Measurements from ENCODE around the gene AFG3L2.
"Not testable (repeated sequence)": the region's sequence is repeated elsewhere in the genome, so short reads cannot be mapped to it uniquely, and the experiment has no call there.

Gene AFG3L2

GRCh38 chr18:12376754-12377555 is at the start of gene AFG3L2:
TSS of gene AFG3L2 (minus strand) at chr18:12377227. CDS start at chr18:12377082, 145 bp downstream.
- DNase-seq (ENCODE audit: low spot score): peak; percentile 100

DNA sequence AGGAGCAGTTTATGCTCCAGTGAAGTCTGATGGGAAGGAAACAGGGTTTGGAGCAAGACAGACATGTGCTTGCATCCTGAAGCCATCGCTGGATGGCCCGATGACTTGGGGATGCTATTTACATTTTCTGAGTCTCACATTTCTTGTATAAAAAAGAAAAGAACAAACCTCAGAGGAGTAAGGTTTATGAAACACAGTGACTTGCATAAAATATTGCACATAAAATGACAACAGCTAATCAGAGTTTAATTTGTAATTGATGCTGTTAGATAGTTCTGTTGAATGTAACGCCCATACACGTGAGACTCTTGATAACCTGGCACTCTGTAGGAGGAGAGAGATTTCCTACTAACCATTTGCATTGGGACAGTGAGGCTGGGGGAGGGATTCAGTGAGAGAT is 47.2 kb upstream of the AFG3L2 start:
- DNase-seq (ENCODE audit: low spot score): no peak

GRCh38 chr18:12423820-12424219 is 46.8 kb upstream of the AFG3L2 start:
- DNase-seq (ENCODE audit: low spot score): no peak

GRCh38 chr18:12423393-12423792 is 46.4 kb upstream of the AFG3L2 start:
- no peak for DNase-seq (ENCODE audit: low spot score)

DNA sequence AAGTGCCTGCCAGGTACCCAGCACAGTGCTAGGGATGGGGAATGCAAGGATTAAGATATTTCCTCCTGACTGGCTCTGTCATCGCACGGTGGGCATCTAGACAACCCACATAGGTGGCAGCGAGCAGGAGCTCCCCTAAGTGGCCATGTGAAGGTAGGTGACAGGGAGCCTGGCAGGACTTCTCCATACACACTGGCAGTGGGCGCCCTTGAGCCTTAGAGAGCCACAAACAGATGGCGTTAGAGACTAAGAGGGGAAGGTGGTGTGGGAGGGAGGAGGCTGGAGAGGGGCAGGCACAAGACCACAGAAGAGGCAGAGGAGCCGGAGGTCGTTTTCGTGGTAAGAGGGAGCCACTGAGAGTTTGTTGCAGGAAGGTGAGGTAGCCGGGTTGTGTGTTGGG is 45.9 kb upstream of the AFG3L2 start:
- no peak for DNase-seq (ENCODE audit: low spot score)

- no peak for DNase-seq (ENCODE audit: low spot score)
These were observed 44.7 kb upstream of the AFG3L2 start for GRCh38 chr18:12421732-12422131.

GRCh38 chr18:12420821-12421421 is 43.9 kb upstream of the AFG3L2 start:
- DNase-seq (ENCODE audit: low spot score): peak; percentile 72

GRCh38 chr18:12417687-12418086 is 40.7 kb upstream of the AFG3L2 start:
- no peak for DNase-seq (ENCODE audit: low spot score)

GRCh38 chr18:12416098-12416729 is 39.2 kb upstream of the AFG3L2 start:
- no peak for DNase-seq (ENCODE audit: low spot score)

GRCh38 chr18:12411456-12411855 is 34.4 kb upstream of the AFG3L2 start:
- no peak for DNase-seq (ENCODE audit: low spot score)

- not testable (repeated sequence) for DNase-seq (ENCODE audit: low spot score)
These were observed 33.7 kb upstream of the AFG3L2 start for GRCh38 chr18:12410747-12411146.

DNA sequence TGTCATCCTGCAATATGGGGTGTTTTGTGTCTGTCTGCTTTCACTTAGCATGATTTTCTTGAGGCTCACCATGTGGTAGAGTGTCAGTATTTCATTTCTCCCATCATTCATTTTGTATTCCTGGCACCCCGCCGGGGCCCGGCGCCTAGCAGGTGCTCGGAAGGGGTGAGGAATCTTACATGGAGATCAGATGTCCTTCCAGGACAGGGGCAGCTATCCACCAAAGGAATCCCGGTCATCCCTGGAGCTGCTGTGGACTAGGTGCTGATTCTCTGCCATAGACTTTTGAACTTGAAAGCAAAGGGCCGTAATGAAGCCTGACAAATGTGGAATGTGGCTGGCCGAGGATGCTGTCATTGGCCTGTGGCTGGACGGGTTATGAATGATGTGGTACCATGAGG is 33.1 kb upstream of the AFG3L2 start:
- no peak for DNase-seq (ENCODE audit: low spot score)

DNA sequence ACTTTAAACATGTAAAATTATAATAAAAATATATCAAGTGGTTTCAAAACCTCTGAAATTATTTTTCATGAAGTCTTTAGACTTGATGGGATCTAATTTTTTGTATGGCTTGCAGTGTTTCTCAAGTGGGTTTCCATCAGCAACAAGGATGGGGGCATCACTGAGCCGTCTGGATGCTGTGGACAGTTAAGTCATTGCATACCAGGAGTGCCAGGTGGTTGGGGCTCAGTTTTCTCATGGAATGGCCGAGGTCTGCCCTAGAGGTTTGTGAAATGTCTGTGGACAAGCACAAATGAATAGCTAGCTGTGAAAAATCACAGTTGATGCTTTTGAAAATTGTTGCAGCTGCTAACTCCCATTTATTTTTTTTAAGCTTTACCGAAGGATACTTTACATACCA is 32.4 kb upstream of the AFG3L2 start:
- DNase-seq (ENCODE audit: low spot score): no peak

GRCh38 chr18:12408247-12408869 is 31.3 kb upstream of the AFG3L2 start:
- no peak for DNase-seq (ENCODE audit: low spot score)

GRCh38 chr18:12406371-12407111 is 29.5 kb upstream of the AFG3L2 start:
- no peak for DNase-seq (ENCODE audit: low spot score)

- DNase-seq (ENCODE audit: low spot score): no peak
These were observed 28.0 kb upstream of the AFG3L2 start for GRCh38 chr18:12405066-12405465.

- no peak for DNase-seq (ENCODE audit: low spot score)
These were observed 26.8 kb upstream of the AFG3L2 start for GRCh38 chr18:12403601-12404506.

DNA sequence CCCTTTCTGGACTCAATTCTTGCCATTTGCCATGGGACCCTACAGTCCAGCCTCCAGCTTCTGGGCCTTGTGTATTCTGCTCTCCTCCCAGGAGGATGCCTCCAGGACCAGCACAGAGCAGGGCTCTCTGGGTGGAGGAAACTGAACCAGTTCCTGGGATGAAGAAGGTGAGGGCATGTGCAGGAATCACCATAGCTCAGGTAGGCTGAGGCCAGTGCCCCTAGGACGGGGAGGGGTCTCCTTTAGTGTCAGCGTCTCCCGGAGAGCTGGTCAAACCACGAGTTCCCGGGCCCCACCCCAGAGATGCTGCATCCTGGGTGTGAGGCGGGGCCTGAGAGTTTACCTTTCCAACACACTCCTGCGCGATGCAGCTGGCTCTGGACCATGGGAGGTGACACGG is 24.9 kb upstream of the AFG3L2 start:
- DNase-seq (ENCODE audit: low spot score): no peak

DNA sequence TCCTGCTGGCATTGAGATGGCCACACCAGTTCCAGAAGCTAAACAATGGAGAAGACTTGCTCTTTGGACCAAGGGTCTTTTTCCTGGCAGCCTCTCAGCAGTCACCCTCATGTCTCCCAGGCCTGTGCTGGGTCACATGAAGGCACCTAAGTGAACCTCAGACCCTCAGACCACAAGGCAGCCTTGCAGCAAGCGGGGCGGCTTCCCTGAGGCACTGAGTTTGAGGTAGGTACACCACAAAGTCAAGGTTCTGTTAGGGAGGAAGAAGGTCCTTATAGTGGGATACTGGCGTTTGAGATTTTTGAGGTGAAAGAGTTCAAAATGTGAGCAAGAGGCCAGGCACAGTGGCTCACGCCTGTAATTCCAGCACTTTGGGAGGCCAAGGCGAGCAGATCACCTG is 22.2 kb upstream of the AFG3L2 start:
- DNase-seq (ENCODE audit: low spot score): no peak

GRCh38 chr18:12398625-12399024 is 21.6 kb upstream of the AFG3L2 start:
- no peak for DNase-seq (ENCODE audit: low spot score)

DNA sequence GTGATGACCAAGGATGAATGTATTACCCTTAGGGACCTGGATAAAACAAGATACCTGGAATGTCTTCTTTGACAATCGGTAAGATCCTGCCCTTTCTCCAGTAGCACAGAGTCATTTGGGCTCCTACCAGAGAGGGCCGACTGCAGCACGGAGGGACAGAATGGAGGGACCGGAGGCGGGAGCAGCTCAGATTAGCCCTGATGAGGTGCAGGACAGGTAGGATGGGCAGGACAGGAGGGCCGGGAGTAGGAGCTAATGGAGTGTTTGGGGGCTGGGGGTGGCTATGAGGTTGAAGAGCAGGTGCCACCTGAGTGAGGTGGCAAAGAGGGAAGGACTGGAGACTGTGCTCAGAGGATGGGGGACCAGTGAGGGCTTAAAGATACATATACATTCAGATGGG is 20.8 kb upstream of the AFG3L2 start:
- DNase-seq (ENCODE audit: low spot score): no peak

Measured in left forelimb (tissue), 1 donor.